Activated CD8-positive, alpha-beta T cell treated with anti-CD3 and anti-CD28 coated beads, Interleukin-2, amount 10 ng/mL, durations not matched to agents 7 days and 5 days (primary cell): ENCODE measurements around the gene CDH22. TPM values are rescaled to one million over a fixed set of nuclear protein-coding genes. Genes with fewer than 3 reads are reported as not detected.

Source experiments
- ATAC-seq: fragments of 150-1000 bp; cut with Tn5 transposase; one replicate; pipeline ENCODE4 v1.10.0; 2021; ENCODE audit warnings: moderate library complexity
- CTCF ChIA-PET: fragments of 350-600 bp; sonication (Branson Sonifier 250); formaldehyde crosslinking; loops from one replicate; lab custom pipeline; 2021; ENCODE audit warnings: antibody characterized with exemption; lab: Charles Lee
- POLR2A ChIA-PET: fragments of 350-600 bp; sonication (Branson Sonifier 250); formaldehyde crosslinking; loops from one replicate; lab custom pipeline; 2021; ENCODE audit warnings: antibody characterized with exemption; lab: Charles Lee
- DNase-seq: peaks from one replicate; pipeline ENCODE4 v3.0.0-alpha.2; 2020
- H3K27ac Mint-ChIP-seq: one replicate; pipeline ENCODE4 v1.8.0; 2021; ENCODE audit warnings: mild to moderate bottlenecking, mixed read lengths
- H3K27me3 Mint-ChIP-seq: one replicate; pipeline ENCODE4 v1.8.0; 2021; ENCODE audit warnings: low read depth, mixed read lengths
- H3K36me3 Mint-ChIP-seq: one replicate; pipeline ENCODE4 v1.8.0; 2021; ENCODE audit warnings: low read depth, mixed read lengths
- H3K4me1 Mint-ChIP-seq: one replicate; pipeline ENCODE4 v1.8.0; 2021; ENCODE audit warnings: low read depth, mixed read lengths
- H3K4me3 Mint-ChIP-seq: one replicate; pipeline ENCODE4 v1.8.0; 2021; ENCODE audit warnings: mild to moderate bottlenecking, mixed read lengths
- H3K9me3 Mint-ChIP-seq: one replicate; pipeline ENCODE4 v1.8.0; 2022; ENCODE audit warnings: mixed read lengths; ENCODE audit not compliant: insufficient read depth
- total RNA-seq, 2 experiments: library from RNA; stranded (reverse); gene quantifications; one replicate each; pipeline ENCODE4 v1.2.3, GENCODE V29; 2021

The CDH22 gene
- total RNA-seq, 2 experiments from 2014 or later, result not detected

- DNase-seq (no peak), ATAC-seq (no peak)
- Mint-ChIP-seq H3K27me3 (peaks cover 10% of the 10 kb centered on the region), H3K9me3 (no peaks in the 10 kb centered on the region), H3K27ac (no peak overlapping the region), H3K36me3 (no peaks in the 10 kb centered on the region), H3K4me1 (no peaks in the 10 kb centered on the region), H3K4me3 (no peak overlapping the region)
- POLR2A ChIA-PET, result no interaction called here
- CTCF ChIA-PET, result interaction anchor here (1.0 to 1.3 kb wide), 2 partner anchors 17 to 995 kb away, joined by 3 to 4 read pairs; no protein-coding TSS in a partner anchor
Observed at GRCh38 chr20:46289432-46289831, 18.9 kb downstream of the CDH22 start.

GRCh38 chr20:46286977-46287376 lies 21.3 kb downstream of the CDH22 start:
- ChIA-PET POLR2A (no interaction called here), CTCF (no interaction called here)
- no peak for DNase-seq
- Mint-ChIP-seq H3K4me1 (no peaks in the 10 kb centered on the region), H3K27ac (no peak overlapping the region), H3K27me3 (peaks cover 13% of the 10 kb centered on the region), H3K4me3 (no peak overlapping the region), H3K36me3 (no peaks in the 10 kb centered on the region), H3K9me3 (no peaks in the 10 kb centered on the region)
- ATAC-seq, result no peak

DNA sequence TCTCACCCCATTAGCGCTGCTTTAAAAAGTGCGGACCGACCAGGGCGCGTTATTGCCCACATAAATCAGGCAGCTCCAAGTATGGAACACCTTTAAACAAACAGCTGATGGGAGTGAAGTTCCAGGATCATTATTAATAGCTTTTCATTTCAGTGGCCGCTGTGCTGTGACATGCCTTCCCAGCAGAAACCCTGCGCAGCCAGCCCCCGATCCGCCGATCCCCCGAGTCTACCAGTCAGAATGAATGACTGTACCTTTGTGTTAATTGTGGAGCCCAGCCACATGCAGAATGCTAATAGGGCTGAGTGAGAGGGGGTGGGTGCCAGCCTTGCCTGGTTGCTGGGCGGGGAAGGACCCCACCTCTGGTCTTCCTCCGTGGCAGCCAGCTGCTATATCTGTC lies 21.9 kb downstream of the CDH22 start:
- H3K9me3 Mint-ChIP-seq, result no peaks in the 10 kb centered on the region
- H3K4me1 Mint-ChIP-seq, result no peaks in the 10 kb centered on the region
- POLR2A ChIA-PET, result no interaction called here
- no peaks in the 10 kb centered on the region for H3K36me3 Mint-ChIP-seq
- peaks cover 16% of the 10 kb centered on the region for H3K27me3 Mint-ChIP-seq
- no peak for DNase-seq
- ATAC-seq, result no peak
- H3K4me3 Mint-ChIP-seq, result no peak overlapping the region
- CTCF ChIA-PET, result no interaction called here
- no peak overlapping the region for H3K27ac Mint-ChIP-seq

DNA sequence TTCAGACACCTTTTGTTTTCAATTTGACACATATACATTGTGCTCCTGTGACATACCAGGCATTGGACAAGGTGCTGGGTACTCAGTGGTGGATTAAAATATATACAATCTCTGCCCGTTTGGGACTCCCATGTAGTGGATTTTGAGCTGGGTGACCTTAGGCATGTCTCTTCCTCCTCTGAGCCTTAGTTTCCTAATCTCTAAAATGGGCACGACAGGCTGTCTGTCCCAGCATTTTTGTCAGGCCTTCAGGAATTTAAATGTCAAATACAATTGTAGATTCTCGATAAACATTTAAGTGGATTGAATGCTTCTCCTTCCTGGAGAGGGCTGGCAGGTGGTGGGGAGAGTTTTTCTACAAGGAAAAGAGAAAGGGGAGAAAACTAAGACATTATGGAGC lies 22.6 kb downstream of the CDH22 start:
- no peaks in the 10 kb centered on the region for H3K4me1 Mint-ChIP-seq
- ChIA-PET POLR2A (no interaction called here), CTCF (no interaction called here)
- H3K27ac Mint-ChIP-seq, result no peak overlapping the region
- DNase-seq (no peak), ATAC-seq (no peak)
- no peak overlapping the region for H3K4me3 Mint-ChIP-seq
- no peaks in the 10 kb centered on the region for H3K36me3 Mint-ChIP-seq
- H3K9me3 Mint-ChIP-seq, result no peaks in the 10 kb centered on the region
- H3K27me3 Mint-ChIP-seq, result peaks cover 19% of the 10 kb centered on the region

DNA sequence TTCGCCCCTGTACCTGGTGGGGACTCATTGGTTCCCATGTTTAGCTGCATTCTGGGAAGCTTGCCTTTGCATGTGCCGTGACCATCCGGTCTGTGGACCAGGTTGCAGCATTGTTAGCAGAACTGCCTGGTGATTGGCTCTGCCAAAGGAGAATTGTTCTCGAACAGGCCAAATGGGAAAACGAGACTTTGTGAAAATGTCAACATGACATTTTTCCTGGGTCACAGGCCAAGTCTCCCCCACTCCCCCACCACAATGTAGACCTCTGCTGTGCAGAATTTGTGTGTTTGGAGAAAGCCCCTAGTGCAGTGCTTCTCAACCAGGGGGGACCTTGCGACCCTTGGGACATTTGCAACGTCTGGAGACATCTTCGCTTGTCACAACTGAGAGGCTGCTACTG lies 23.2 kb downstream of the CDH22 start:
- ATAC-seq, result no peak
- H3K4me1 Mint-ChIP-seq, result no peaks in the 10 kb centered on the region
- no peak for DNase-seq
- peaks cover 19% of the 10 kb centered on the region for H3K27me3 Mint-ChIP-seq
- H3K27ac Mint-ChIP-seq, result no peak overlapping the region
- ChIA-PET POLR2A (no interaction called here), CTCF (no interaction called here)
- H3K36me3 Mint-ChIP-seq, result no peaks in the 10 kb centered on the region
- no peaks in the 10 kb centered on the region for H3K9me3 Mint-ChIP-seq
- no peak overlapping the region for H3K4me3 Mint-ChIP-seq

- ATAC-seq (no peak), DNase-seq (no peak)
- peaks cover 23% of the 10 kb centered on the region for H3K27me3 Mint-ChIP-seq
- ChIA-PET POLR2A (no interaction called here), CTCF (no interaction called here)
- H3K9me3 Mint-ChIP-seq, result no peaks in the 10 kb centered on the region
- no peak overlapping the region for H3K27ac Mint-ChIP-seq
- H3K36me3 Mint-ChIP-seq, result no peaks in the 10 kb centered on the region
- H3K4me1 Mint-ChIP-seq, result no peaks in the 10 kb centered on the region
- H3K4me3 Mint-ChIP-seq, result no peak overlapping the region
Observed at GRCh38 chr20:46284040-46284427, 24.3 kb downstream of the CDH22 start.

GRCh38 chr20:46283426-46284039 lies 24.8 kb downstream of the CDH22 start:
- peaks cover 26% of the 10 kb centered on the region for H3K27me3 Mint-ChIP-seq
- H3K4me1 Mint-ChIP-seq, result no peaks in the 10 kb centered on the region
- ATAC-seq (no peak), DNase-seq (no peak)
- H3K4me3 Mint-ChIP-seq, result no peak overlapping the region
- H3K9me3 Mint-ChIP-seq, result no peaks in the 10 kb centered on the region
- CTCF ChIA-PET, result no interaction called here
- POLR2A ChIA-PET, result no interaction called here
- no peaks in the 10 kb centered on the region for H3K36me3 Mint-ChIP-seq
- no peak overlapping the region for H3K27ac Mint-ChIP-seq

GRCh38 chr20:46282669-46283068 lies 25.6 kb downstream of the CDH22 start:
- ChIA-PET POLR2A (no interaction called here), CTCF (no interaction called here)
- Mint-ChIP-seq H3K4me3 (no peak overlapping the region), H3K27me3 (peaks cover 26% of the 10 kb centered on the region), H3K4me1 (no peaks in the 10 kb centered on the region), H3K27ac (no peak overlapping the region), H3K9me3 (no peaks in the 10 kb centered on the region), H3K36me3 (no peaks in the 10 kb centered on the region)
- ATAC-seq (no peak), DNase-seq (no peak)

DNA sequence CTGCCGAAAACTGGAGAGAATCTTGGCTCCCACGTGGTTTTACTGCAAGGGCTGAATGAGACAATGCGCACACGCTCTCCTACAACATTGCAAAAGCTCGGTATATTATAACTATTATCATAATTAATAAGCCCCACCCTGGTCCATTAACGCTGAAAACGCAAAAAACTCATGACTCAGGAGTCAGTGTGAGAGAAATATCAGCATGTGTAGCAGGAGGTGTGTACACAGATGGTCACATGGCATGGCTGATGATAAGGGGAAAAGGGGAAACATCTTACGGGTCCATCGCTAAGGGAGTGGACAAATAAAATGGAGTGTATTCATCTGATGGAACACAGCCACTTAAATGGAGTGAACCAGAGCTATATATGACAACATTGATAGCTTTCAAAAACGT lies 29.2 kb downstream of the CDH22 start:
- Mint-ChIP-seq H3K27me3 (peaks cover 31% of the 10 kb centered on the region), H3K4me3 (no peak overlapping the region), H3K36me3 (no peaks in the 10 kb centered on the region), H3K27ac (no peak overlapping the region), H3K4me1 (no peaks in the 10 kb centered on the region), H3K9me3 (no peaks in the 10 kb centered on the region)
- DNase-seq (no peak), ATAC-seq (no peak)
- ChIA-PET CTCF (interaction anchor here (0.6 kb wide), 1 partner anchor 1010 kb away, joined by 3 read pairs; no protein-coding TSS in a partner anchor), POLR2A (no interaction called here)

DNA sequence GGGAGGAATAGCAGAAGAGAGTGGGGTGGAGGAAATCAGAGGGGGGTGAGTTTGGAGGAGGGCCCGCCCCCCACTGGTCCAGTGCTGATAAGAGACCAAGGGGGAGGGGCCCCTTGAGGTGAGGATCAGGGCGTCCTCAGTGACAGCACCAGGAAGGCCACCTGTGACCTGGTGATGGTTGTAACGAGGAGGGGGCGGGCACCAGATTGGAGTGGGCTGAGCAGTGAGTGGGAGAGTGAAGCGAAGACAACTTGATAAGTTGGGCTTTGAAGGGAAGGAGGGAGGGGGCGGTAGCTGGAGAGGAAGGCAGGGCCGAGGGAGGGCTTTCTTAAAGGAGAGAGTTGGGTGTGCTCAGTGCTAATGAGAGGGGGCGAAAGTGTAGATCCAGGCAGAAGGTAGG lies 30.7 kb downstream of the CDH22 start:
- Mint-ChIP-seq H3K36me3 (no peaks in the 10 kb centered on the region), H3K4me3 (no peak overlapping the region), H3K4me1 (no peaks in the 10 kb centered on the region), H3K9me3 (no peaks in the 10 kb centered on the region), H3K27ac (no peak overlapping the region), H3K27me3 (peaks cover 30% of the 10 kb centered on the region)
- no peak for DNase-seq
- ChIA-PET CTCF (no interaction called here), POLR2A (no interaction called here)
- ATAC-seq, result no peak

- DNase-seq, result no peak
- no peaks in the 10 kb centered on the region for H3K36me3 Mint-ChIP-seq
- no peaks in the 10 kb centered on the region for H3K4me1 Mint-ChIP-seq
- H3K27ac Mint-ChIP-seq, result no peak overlapping the region
- no peaks in the 10 kb centered on the region for H3K9me3 Mint-ChIP-seq
- ATAC-seq, result no peak
- POLR2A ChIA-PET, result no interaction called here
- H3K4me3 Mint-ChIP-seq, result no peak overlapping the region
- CTCF ChIA-PET, result no interaction called here
- H3K27me3 Mint-ChIP-seq, result peaks cover 32% of the 10 kb centered on the region
Observed at GRCh38 chr20:46276531-46276930, 31.8 kb downstream of the CDH22 start.

GRCh38 chr20:46275091-46275490 lies 33.2 kb downstream of the CDH22 start:
- DNase-seq (no peak), ATAC-seq (no peak)
- Mint-ChIP-seq H3K27me3 (peaks cover 34% of the 10 kb centered on the region), H3K27ac (no peak overlapping the region), H3K4me1 (no peaks in the 10 kb centered on the region), H3K36me3 (no peaks in the 10 kb centered on the region), H3K4me3 (no peak overlapping the region), H3K9me3 (no peaks in the 10 kb centered on the region)
- POLR2A ChIA-PET, result no interaction called here
- CTCF ChIA-PET, result no interaction called here

GRCh38 chr20:46273717-46274116 lies 34.6 kb downstream of the CDH22 start:
- POLR2A ChIA-PET, result no interaction called here
- Mint-ChIP-seq H3K9me3 (no peaks in the 10 kb centered on the region), H3K27me3 (peaks cover 33% of the 10 kb centered on the region), H3K4me3 (no peak overlapping the region), H3K4me1 (no peaks in the 10 kb centered on the region), H3K36me3 (no peaks in the 10 kb centered on the region), H3K27ac (no peak overlapping the region)
- no peak for ATAC-seq
- CTCF ChIA-PET, result no interaction called here
- DNase-seq, result no peak
